ENCODE measurements around the gene PYM1.
"Not testable (repeated sequence)": the region's sequence is repeated elsewhere in the genome, so short reads cannot be mapped to it uniquely, and the experiment has no call there.

Gene PYM1

DNA sequence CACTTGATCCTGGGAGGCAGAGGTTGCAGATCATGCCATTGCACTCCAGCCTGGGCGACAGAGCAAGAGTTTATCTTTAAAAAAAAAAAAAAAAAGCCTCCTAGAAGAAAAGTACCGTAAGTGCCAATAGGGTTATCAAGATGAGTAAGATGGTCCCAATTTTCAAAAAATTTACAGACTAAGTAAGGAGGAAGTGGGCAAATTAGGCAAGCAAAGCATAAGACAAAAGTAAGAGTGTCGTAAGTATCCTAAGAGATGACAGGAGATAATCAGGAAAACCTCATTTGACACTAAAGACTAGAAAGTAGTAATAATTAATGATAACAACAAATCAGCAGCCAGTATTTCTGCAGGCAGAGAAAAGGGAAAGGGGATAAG, 12.2 kb downstream of the PYM1 start:
- DNase-seq (ENCODE audit: low read depth in 3 of 3) = no peak

DNA sequence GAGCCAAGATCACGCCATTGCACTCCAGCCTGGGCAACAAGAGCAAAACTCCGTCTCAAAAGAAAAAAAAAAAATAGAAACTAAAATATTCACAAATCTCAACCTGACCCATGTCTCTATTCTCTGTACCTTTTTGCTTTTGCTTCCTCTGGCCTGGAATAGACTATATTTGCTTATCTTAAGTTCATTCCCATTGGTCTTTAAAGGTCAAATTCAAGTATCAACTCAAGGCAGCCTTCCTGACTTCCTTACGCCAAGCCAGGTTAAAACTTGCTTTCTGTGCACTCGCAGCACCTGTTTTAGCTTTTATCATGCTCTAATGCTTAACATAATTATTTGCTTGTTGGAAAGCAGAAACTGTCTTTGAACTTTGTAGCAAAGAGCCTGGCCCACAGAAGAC, 14.8 kb downstream of the PYM1 start:
- no peak for DNase-seq (ENCODE audit: low read depth in 3 of 3)

DNA sequence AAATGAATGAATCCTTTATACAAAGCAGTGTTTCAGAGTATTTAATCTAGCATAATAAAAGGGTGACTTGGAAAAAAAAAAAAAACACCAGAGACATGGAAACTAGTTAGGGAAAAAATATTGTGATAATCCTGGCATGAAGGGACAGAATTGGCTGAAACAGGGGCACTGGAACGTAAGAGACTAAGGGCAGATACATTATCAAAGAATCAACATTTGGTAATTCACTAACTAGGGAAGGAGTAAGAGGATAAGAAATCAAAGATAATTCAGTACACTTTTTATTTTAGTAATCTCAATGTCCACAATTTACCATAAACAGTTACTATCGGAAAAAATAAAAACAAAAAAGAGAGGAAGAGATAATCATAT, 18.2 kb downstream of the PYM1 start:
- no peak for DNase-seq (ENCODE audit: low read depth in 3 of 3)

DNA sequence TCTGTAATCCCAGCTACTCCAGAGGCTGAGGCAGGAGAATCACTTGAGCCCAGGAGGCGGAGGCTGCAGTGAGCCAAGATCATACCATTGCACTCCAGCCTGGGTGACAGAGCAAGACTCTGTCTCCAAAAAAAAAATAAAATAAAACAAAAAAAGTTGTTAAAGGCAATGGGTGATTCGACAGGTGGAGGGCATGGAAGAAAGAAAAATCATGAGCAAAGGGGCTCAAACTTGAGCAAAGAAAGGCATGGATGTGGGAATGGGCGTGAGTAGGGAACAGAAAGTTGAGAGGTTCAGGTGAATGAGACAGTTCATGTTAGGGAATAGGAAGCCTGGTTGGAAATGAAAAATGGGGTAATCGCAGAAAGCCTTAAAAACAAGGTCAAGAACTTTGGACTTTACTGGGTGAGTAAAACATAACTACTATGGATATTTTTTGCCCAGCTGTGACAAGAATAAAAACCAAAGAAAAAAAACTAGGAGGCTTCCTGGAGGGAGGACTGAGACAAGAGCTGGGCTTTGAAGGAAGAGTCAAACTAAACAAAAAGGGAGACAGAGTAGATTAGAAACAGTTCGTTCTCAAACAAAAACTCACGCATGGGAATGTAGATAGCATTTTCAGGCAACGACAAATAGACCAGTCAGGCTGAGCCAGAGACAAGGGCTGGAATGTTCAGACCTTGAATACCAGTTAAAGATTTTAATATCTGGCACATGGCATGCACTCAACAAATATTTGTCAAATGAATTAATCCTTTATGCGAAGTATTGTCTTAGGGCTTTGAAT, 18.8 kb downstream of the PYM1 start:
- no peak for DNase-seq (ENCODE audit: low read depth in 3 of 3)

DNA sequence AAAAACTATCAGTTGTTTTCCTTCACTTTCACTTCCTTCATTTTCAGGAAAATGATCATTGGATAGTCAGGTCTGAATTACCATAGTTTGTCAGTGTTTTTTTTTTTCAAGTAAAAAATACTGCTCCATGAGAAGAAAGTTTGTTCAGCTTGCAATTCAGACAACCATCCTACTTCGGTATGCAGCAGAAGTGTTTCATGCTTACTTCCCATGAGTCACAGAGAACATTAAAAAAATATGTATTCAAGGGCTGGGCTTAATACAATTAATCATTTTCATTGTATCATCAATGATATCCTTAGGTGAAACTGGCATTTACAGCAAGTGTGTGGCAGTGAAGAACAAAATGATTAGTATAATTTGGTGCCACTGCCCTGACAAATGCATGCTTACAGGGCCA, 21.6 kb downstream of the PYM1 start:
- DNase-seq (ENCODE audit: low read depth in 3 of 3) = no peak

DNA sequence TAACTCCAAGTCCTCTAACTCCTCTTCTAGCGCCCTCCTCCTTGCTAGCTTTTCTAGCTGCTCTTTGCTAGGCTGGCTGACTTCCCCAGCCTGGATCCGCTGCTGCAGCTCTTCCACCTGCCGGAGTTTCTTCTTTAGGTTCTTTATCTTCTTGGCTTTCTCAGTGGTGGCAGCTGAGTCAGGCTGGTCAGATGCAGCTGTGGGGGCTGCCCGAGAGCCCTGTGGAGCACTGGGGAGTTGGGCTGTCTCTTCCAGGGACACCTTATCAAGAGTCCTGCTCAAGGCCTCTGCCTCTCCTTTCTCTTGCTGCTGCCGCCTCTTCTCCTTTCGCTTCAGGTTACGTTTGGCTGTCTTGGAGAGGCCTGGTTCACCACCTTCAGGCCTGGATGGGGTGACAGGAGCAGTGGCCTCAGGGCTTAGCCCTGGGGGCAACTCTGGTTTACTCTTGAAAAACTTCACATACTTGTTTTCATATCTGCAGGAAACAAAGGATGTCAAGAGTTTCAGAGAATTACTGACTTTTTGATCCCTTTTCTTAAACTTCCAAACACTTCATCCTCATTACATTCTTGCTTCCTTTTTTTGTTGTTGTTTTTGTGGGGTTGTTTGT, 25.7 kb downstream of the PYM1 start:
- DNase-seq (ENCODE audit: low read depth in 3 of 3) = no peak

DNA sequence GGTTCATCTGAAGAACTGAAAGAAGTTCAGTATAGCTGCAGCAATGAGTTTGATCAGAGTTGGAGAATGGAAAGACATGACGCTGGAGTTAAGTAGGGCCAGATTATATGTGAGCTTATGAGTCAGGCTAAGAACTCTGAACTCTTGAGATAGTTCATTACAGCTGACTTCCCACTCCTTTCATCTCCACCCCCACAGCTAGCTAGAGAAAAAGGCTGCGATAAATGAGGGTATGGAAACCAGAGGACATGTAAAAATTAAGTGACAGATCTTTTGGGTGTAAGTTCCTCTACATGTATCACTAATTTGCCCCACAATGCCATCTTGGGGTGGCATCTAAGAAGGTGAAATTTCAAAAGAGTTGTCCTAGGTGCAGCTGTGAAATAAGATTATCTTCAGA, 28.6 kb downstream of the PYM1 start:
- peak; percentile 15 to 28 (median 22) for DNase-seq (ENCODE audit: low read depth in 3 of 3)

DNA sequence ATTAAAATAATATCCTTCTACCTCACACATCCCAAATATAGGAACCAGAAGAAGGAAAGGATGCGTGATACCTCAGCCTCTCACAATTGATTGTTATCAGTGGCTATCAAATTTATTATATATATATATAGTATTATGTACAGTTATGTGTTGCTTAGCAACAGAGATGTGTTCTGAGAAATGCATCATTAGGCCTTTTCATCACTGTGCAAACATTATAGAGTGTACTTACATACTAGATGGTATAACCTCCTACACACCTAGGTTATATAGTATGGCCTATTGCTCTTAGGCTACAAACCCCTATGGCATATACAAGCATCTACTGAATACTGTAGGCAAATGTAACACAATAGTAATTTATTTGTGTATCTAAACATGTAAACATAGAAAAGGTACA, 34.0 kb downstream of the PYM1 start:
- no peak for DNase-seq (ENCODE audit: low read depth in 3 of 3)

DNA sequence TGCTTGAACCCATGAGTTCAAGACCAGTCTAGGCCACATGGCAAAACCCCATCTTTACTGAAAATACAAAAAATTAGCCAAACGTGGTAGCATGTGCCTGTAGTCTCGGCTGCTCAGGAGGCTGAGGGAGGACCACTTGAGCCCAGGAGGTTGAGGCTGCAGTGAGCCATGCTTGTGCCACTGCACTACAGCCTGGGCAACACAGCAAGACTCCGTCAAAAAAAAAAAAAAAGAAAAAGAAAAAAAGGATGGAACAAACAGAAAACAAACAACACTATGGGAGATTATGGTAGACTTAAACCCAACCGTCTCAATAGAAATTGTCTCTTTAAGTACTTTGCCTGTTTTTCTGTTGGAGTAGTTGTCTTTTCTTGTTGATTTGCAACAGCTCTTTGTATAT, 36.4 kb downstream of the PYM1 start:
- DNase-seq (ENCODE audit: low read depth in 3 of 3) = no peak

DNA sequence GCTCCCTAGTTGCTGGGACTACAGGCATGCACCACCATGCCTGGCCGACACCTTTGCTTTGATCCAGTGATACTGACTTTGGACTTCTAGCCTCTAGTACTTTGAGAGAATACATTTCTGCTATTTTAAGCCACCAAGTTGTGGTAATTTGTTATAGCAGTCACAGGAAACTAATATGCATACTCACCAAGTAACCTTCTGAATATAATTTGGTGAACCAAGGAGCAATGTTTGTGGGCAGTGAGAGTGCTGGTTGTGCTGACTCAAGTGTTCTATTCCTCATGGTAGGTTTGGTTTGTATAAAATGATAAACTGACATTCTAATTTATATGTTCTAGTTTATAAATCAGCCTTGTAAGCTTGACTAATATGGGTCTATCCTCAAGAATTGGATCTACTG, 42.6 kb downstream of the PYM1 start:
- no peak for DNase-seq (ENCODE audit: low read depth in 3 of 3)

DNA sequence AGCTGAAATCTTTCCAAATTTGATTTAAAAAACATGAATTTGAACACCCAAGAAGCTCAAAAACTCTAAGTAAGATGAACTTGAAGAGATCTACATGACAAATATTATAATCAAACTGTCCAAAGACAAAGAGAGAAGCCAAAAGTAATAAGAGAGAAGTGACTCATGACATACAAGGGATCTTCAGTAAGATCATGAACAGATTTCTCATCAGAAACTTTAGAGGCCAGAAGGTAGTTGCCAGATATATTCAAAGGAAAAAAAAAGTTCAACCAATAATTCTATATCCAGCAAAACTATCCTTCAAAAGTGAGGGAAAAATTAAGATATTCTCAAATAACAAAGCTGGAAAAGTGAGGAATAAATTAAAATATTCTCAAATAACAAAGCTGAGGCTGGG, 49.9 kb downstream of the PYM1 start:
- no peak for DNase-seq (ENCODE audit: low read depth in 3 of 3)

DNA sequence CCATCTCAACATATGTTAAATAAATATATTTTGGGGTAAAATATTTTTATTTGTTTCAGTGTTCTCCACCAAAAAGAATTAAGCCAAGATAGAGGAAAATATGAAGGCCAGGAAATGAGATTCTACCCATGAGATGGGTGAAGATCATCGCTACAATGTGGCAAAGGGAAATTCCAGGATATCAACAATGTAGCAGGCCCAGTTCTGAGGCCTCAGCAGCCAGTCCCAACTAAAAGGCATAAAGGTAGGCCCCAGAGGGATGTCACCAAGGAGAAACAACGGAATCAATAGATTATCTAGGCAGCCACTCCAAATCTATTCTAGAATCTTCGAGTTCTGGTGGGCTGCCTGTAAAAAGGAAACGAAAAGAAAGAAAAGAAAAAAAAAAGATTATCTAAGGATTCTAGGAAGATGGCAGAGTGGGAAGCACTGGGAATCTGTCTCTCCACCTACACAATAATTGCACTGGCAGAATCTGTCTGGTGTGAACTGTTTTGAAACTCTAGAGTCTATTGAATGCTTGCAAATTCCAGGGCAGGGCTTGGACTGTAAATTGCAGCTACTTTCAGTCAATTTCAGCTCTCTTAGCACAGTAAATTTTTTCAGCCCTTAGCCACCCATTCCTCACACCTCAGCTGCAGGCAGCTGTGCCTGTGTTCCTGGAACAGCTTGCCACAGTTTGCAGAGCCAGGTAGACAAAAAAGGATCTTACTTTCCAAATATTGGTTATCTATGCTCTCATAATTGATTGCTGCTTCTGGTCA, 51.8 kb downstream of the PYM1 start:
- no peak for DNase-seq (ENCODE audit: low read depth in 3 of 3)

DNA sequence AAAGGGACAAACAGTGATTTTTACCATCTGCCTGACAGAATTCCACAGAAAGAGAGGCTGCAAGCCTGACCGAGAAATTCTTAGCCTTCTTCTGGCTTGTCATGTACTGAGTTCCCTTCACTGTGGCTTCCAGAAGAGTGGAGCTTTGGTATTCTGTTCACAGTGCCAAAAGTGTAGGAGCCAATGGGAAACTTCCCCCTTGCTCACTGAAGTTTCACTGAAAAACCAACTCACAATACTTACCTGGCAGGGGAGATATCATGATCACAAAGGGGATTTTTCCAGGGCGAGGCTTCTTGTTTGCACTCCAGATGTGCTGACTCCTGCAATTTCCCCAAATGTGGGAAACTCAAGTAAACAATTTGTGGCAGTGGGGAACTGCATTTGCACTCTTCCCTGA, 53.3 kb downstream of the PYM1 start:
- no peak for DNase-seq (ENCODE audit: low read depth in 3 of 3)

DNA sequence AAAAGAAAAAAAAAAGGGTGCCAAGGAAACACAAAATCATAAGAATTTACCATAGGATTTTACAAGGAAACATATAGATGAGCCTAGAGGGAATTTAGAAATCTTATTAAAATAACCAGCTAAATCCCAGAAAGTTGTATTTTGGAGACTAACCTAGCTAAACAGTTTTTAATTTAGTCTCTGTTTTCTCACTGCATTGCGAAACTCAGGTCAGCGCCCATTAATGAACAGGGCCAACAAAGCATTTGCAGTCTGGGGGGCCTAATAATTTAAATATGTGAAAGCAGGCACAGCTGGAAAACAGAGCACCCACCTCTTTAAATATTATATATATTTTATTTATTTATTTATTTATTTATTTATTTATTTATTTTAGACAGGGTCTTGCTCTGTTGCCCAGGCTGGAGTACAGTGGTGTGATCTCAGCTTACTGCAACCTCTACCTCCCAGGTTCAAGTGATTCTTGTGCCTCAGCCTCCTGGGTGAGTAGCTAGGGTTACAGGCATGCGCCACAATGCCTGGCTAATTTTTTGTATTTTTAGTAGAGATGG, 61.2 kb downstream of the PYM1 start:
- not testable (repeated sequence) for DNase-seq (ENCODE audit: low read depth in 3 of 3)

DNA sequence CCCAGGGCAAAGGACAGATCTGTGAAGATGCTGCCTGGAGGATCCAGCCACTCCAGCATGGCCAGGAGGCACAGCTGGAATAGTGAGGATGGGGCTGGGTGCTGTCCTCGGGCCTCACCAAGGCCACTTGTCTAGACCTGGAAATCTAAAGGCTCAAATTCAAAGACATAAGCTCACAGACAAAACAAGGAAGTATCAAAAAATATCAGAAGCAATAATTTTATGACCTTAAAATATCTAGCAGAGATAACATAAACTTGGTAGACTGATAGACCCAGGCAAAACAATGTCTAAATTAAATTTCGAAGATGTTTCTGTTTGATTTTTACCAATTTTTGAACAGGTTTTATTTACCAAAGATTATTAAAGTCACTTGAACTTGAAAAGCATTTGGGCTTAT, 62.4 kb downstream of the PYM1 start:
- no peak for DNase-seq (ENCODE audit: low read depth in 3 of 3)

DNA sequence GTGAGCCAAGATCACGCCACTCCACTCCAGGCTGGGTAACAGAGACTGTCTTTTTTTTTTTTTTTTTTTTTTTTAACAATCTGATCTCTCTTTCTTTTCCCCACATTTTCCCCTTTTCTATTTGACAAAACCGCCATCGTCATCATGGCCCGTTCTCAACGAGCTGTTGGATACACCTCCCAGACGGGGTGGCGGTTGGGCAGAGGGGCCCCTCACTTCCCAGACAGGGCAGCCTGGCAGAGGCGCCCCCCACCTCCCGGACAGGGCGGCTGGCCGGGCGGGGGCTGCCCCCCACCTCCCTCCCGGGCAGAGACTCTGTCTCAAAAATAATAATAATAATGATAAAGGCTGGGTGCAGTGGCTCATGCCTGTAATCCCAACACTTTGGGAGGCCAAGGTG, 64.8 kb downstream of the PYM1 start:
- not testable (repeated sequence) for DNase-seq (ENCODE audit: low read depth in 3 of 3)

DNA sequence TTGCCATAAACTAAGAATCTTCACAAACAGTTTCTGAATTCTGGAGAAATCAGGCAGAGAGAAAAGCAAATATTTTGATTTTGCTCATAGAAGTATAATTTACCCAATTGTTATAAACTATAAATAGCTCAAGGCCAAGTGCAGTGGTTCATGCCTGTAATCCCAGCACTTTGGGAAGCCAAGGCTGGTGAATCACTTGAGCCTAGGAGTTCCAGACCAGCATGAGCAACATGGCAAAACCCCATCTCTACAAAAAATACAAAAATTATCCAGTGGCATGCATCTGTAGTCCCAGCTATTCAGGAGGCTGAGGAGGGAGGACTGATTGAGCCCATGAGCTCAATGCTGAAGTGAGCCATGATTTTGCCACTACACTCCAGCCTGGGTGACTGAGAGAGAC, 65.4 kb downstream of the PYM1 start:
- DNase-seq (ENCODE audit: low read depth in 3 of 3) = no peak

DNA sequence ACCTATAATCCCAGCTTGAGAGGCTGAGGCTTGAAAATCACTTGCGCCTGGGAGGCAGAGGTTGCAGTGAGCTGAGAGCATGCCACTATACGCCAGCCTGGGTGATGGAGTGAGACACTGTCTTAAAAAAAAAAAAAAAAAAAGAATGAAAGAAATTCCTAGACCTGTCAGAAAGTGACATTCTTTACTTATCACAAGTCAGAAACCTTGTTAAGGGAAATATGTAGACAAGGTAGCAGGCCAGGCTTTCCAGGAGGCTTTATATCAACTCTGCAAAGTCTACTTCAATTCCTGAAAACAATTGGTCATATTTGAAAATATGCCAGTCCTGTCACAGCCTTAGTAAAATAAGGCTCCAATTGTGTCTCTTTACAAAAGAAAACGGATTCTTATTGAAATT, 65.8 kb downstream of the PYM1 start:
- no peak for DNase-seq (ENCODE audit: low read depth in 3 of 3)

DNA sequence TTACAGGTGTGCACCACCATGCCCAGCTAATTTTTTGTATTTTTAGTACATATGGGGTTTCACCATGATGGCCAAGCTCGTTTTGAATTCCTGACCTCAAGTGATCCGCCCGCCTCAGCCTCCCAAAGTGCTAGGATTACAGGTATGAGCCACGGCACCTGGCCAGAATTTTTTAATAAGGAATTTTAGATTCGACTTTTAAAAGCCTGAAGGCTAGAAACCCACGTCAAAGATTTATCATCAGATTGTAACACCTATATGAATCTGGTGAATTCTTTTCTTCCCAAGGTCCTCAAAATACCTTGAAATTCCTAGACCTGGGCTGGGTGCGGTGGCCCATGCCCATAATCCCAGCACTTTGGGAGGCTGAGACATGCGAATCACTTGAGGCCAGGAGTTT, 66.3 kb downstream of the PYM1 start:
- DNase-seq (ENCODE audit: low read depth in 3 of 3) = no peak

DNA sequence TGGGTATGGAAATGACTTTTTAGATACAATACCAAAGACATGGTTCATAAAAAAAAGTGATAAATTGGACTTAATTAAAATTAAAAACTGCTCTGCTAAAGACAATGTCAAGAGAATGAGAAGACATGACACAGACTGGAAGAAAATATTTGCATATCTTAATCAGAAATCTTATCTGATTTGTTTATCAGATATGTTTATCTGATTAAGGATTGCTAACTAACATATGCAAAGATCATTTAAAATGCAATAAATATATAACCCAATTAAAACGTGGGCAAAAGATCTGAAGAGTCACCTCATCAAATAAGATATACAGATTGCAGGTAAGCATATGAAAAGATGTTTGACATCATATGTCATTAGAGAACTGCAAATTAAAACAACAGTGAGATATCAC, 75.0 kb downstream of the PYM1 start:
- DNase-seq (ENCODE audit: low read depth in 3 of 3) = no peak

Measured in stimulated activated CD4-positive, alpha-beta T cell treated with anti-CD3 and anti-CD28 coated beads, TNF-alpha, amount 100 ng/mL, for 24 hours (primary cell).